HEK293 (cell line): Measurements from ENCODE around the gene COPZ1.

Experiments used
- CTCF ChIA-PET: fragments of 350-600 bp; formaldehyde crosslinking; extraction: SDS; loops from one replicate; lab custom pipeline; 2021; ENCODE audit warnings: antibody characterized with exemption; lab: Yijun Ruan, JAX
- POLR2A ChIA-PET: fragments of 300-600 bp; formaldehyde crosslinking; extraction: SDS; loops from one replicate; lab custom pipeline; 2020; ENCODE audit warnings: antibody characterized with exemption, inconsistent platforms; lab: Yijun Ruan, JAX
- H3K27ac ChIP-seq: fragments of 200-500 bp; sonication (Bioruptor generic); 2 replicates; pipeline ENCODE4 v1.5.1; 2014; ENCODE audit warnings: low read depth, low read length, control low read depth, inconsistent platforms; ENCODE audit errors: extremely low read depth
- H3K36me3 ChIP-seq, 2 experiments: fragments of 200-500 bp in 1 of 2; sonication (Bioruptor generic) in 1 of 2; 1 replicate in 1 of 2; 2 replicates in 1 of 2; pipeline ENCODE4 v1.5.1; 2014 to 2017; ENCODE audit warnings: inconsistent platforms in 2 of 2, low read length in 2 of 2; ENCODE audit not compliant: control insufficient read depth in 2 of 2, insufficient read depth in 1 of 2
- H3K4me1 ChIP-seq: fragments of 200-500 bp; sonication (Bioruptor generic); 2 replicates; pipeline ENCODE4 v1.5.1; 2014; ENCODE audit warnings: mild to moderate bottlenecking, low read length, inconsistent platforms; ENCODE audit not compliant: control insufficient read depth, insufficient read depth
- H3K4me3 ChIP-seq: 2 replicates; pipeline ENCODE4 v1.5.1; 2011; ENCODE audit warnings: low read depth, mild to moderate bottlenecking, control low read depth, low read length, moderate library complexity
- H3K9me3 ChIP-seq: fragments of 200-500 bp; sonication (Bioruptor generic); 2 replicates; pipeline ENCODE4 v1.5.1; 2014; ENCODE audit warnings: low read depth, low read length, inconsistent platforms; ENCODE audit not compliant: control insufficient read depth, insufficient read depth
- BCL11A ChIP-seq: fragments of 450-650 bp; formaldehyde crosslinking; IDR thresholded peaks from 2 replicates; pipeline ENCODE4 v1.5.1; 2016; ENCODE audit warnings: low read depth, missing biosample characterization, missing genetic modification characterization
- GLI2 ChIP-seq: fragments of 450-650 bp; formaldehyde crosslinking; IDR thresholded peaks from 2 replicates; pipeline ENCODE4; 2017; ENCODE audit warnings: missing biosample characterization, missing genetic modification characterization, low read depth, borderline replicate concordance
- HOXA7 ChIP-seq: sonication (generic); formaldehyde crosslinking; IDR thresholded peaks from 2 replicates; pipeline ENCODE4 v1.8.1; 2022; ENCODE audit warnings: missing genetic modification reagents, borderline replicate concordance
- KLF1 ChIP-seq: fragments of 450-650 bp; formaldehyde crosslinking; IDR thresholded peaks from 2 replicates; pipeline ENCODE4 v1.5.1; 2016; ENCODE audit warnings: missing biosample characterization, missing genetic modification characterization
- KLF9 ChIP-seq: fragments of 450-650 bp; formaldehyde crosslinking; IDR thresholded peaks from 2 replicates; pipeline ENCODE4 v1.5.1; 2016; ENCODE audit warnings: missing biosample characterization, missing genetic modification characterization, low read depth
- ZNF2 ChIP-seq: fragments of 450-650 bp; formaldehyde crosslinking; IDR thresholded peaks from 2 replicates; pipeline ENCODE4 v1.5.1; 2016; ENCODE audit warnings: missing biosample characterization, missing genetic modification characterization
- ZNF248 ChIP-seq: fragments of 450-650 bp; formaldehyde crosslinking; IDR thresholded peaks from 2 replicates; pipeline ENCODE4 v1.5.1; 2017; ENCODE audit warnings: missing biosample characterization, missing genetic modification characterization
- ZNF391 ChIP-seq: fragments of 450-650 bp; formaldehyde crosslinking; IDR thresholded peaks from 2 replicates; pipeline ENCODE4 v1.5.1; 2016; ENCODE audit warnings: low read depth, missing biosample characterization, missing genetic modification characterization, borderline replicate concordance
- ZNF48 ChIP-seq: fragments of 450-650 bp; formaldehyde crosslinking; IDR thresholded peaks from 2 replicates; pipeline ENCODE4 v1.5.1; 2016; ENCODE audit warnings: missing biosample characterization, missing genetic modification characterization
- ZNF501 ChIP-seq: fragments of 450-650 bp; formaldehyde crosslinking; IDR thresholded peaks from 2 replicates; pipeline ENCODE4 v1.5.1; 2016; ENCODE audit warnings: missing biosample characterization, missing genetic modification characterization
- ZNF510 ChIP-seq: fragments of 450-650 bp; formaldehyde crosslinking; IDR thresholded peaks from 2 replicates; pipeline ENCODE4 v1.5.1; 2018; ENCODE audit warnings: mild to moderate bottlenecking, missing genetic modification characterization, missing biosample characterization; ENCODE audit not compliant: insufficient replicate concordance
- ZNF548 ChIP-seq: fragments of 450-650 bp; formaldehyde crosslinking; IDR thresholded peaks from 2 replicates; pipeline ENCODE4 v1.5.1; 2016; ENCODE audit warnings: missing biosample characterization, missing genetic modification characterization
- ZNF560 ChIP-seq: fragments of 450-650 bp; formaldehyde crosslinking; IDR thresholded peaks from 2 replicates; pipeline ENCODE4 v1.5.1; 2017; ENCODE audit warnings: missing biosample characterization, missing genetic modification characterization, borderline replicate concordance
- ZNF610 ChIP-seq: fragments of 450-650 bp; formaldehyde crosslinking; IDR thresholded peaks from 2 replicates; pipeline ENCODE4 v1.5.1; 2016; ENCODE audit warnings: missing biosample characterization, missing genetic modification characterization, borderline replicate concordance
- ZNF658 ChIP-seq: fragments of 450-650 bp; formaldehyde crosslinking; IDR thresholded peaks from 2 replicates; pipeline ENCODE4; 2016; ENCODE audit warnings: missing biosample characterization, missing genetic modification characterization
- ZSCAN16 ChIP-seq: fragments of 450-650 bp; formaldehyde crosslinking; IDR thresholded peaks from 2 replicates; pipeline ENCODE4 v1.5.1; 2016; ENCODE audit warnings: missing biosample characterization, missing genetic modification characterization
- TF ChIP-seq, protein P1 (sequence below): fragments of 450-650 bp; formaldehyde crosslinking; IDR thresholded peaks from 2 replicates; pipeline ENCODE4 v1.5.1; 2017; ENCODE audit warnings: missing biosample characterization, missing genetic modification characterization

The COPZ1 gene

GRCh38 chr12:54296393-54297099, 28.4 kb upstream of the COPZ1 start:
- H3K4me1 ChIP-seq, result peaks cover 3% of the 10 kb centered on the region; the same call in 1 of the 2 replicates
- TF ChIP-seq KLF9 (tag by site-specific recombination), result no peak
- TF ChIP-seq ZNF2 (tag by site-specific recombination), result no peak
- no peak for TF ChIP-seq ZNF548 (tag by site-specific recombination)
- no peak for TF ChIP-seq ZNF560 (tag by site-specific recombination)
- no peak for TF ChIP-seq ZNF391
- TF ChIP-seq ZNF658 (tag by site-specific recombination), result no peak
- TF ChIP-seq ZNF48, result no peak
- no peak for TF ChIP-seq ZNF610 (tag by site-specific recombination)
- no peak overlapping the region for H3K4me3 ChIP-seq
- ChIA-PET POLR2A (interaction anchor here (0.6 to 2.5 kb wide), 3 partner anchors 16 to 28 kb away, joined by 3 to 9 read pairs (median 8); partner anchors contain the start of genes CBX5, COPZ1 and HNRNPA1), CTCF (interaction anchor here (0.7 to 5.6 kb wide), 6 partner anchors 10 to 83 kb away, joined by 4 to 21 read pairs (median 4); no protein-coding TSS in a partner anchor)
- no peak overlapping the region for H3K27ac ChIP-seq
- H3K36me3 ChIP-seq, result no peaks in the 10 kb centered on the region
- H3K9me3 ChIP-seq, result no peaks in the 10 kb centered on the region

GRCh38 chr12:54298904-54299303, 26.0 kb upstream of the COPZ1 start:
- Histone ChIP-seq H3K27ac (no peak overlapping the region), H3K36me3 (no peaks in the 10 kb centered on the region), H3K4me3 (no peak overlapping the region), H3K4me1 (peaks cover 3% of the 10 kb centered on the region; the same call in 1 of the 2 replicates), H3K9me3 (no peaks in the 10 kb centered on the region)
- ChIA-PET POLR2A (interaction anchor here (1.2 to 2.5 kb wide), 4 partner anchors 8 to 60 kb away, joined by 3 to 9 read pairs (median 6); partner anchors contain the start of genes CBX5, COPZ1 and HNRNPA1), CTCF (interaction anchor here (0.6 to 4.1 kb wide), 14 partner anchors 12 to 411 kb away, joined by 3 to 31 read pairs (median 6); partner anchors contain the start of gene COPZ1)
- TF ChIP-seq GLI2 (tag by site-specific recombination), result no peak

DNA sequence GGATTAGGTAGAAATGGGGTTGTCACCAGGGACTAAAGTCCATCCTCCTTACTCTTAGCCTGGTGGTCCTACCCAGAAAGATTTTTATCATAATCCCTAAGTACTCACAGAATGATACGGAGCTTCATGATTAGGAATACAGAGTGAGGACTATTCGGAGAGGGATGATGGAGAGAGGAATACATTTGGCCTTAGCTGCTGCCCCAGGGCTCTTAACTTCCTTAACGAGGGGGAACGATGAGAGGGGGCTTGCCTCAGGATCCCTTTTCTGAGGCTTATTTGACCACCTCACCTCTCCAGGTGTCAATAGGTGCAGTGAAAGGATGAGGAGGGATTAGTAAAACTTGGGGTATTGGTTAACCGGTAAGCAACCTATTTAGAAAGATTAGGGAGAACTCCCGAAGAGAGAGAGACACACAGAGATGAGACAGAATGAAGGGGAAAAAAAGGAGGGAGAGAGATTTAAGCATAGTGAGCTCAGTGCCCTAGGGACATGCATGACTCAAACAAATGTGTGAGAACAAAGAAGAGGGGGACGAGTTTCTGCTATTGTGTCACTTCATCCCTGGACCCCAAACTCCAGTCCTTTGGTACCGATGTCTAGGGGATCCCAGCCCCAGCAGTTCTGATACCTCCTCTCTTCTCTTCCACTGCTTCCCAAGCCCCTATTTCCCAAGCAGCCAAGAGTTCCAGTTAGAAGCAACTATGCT, 25.3 kb upstream of the COPZ1 start:
- Histone ChIP-seq H3K4me1 (peaks cover 6% of the 10 kb centered on the region), H3K27ac (no peak overlapping the region), H3K9me3 (no peaks in the 10 kb centered on the region), H3K4me3 (no peak overlapping the region), H3K36me3 (no peaks in the 10 kb centered on the region)
- no peak for TF ChIP-seq ZNF501 (tag by site-specific recombination)
- no peak for TF ChIP-seq ZNF248
- no peak for TF ChIP-seq KLF1 (tag by site-specific recombination)
- TF ChIP-seq, protein P1, sequence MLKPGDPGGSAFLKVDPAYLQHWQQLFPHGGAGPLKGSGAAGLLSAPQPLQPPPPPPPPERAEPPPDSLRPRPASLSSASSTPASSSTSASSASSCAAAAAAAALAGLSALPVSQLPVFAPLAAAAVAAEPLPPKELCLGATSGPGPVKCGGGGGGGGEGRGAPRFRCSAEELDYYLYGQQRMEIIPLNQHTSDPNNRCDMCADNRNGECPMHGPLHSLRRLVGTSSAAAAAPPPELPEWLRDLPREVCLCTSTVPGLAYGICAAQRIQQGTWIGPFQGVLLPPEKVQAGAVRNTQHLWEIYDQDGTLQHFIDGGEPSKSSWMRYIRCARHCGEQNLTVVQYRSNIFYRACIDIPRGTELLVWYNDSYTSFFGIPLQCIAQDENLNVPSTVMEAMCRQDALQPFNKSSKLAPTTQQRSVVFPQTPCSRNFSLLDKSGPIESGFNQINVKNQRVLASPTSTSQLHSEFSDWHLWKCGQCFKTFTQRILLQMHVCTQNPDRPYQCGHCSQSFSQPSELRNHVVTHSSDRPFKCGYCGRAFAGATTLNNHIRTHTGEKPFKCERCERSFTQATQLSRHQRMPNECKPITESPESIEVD (tag by site-specific recombination), result no peak
- no peak for TF ChIP-seq ZNF510
- no peak for TF ChIP-seq HOXA7 (CRISPR knock-in tag)
- TF ChIP-seq ZSCAN16 (tag by site-specific recombination), result no peak
- TF ChIP-seq BCL11A (tag by site-specific recombination), result no peak
- CTCF ChIA-PET, result interaction anchor here (0.5 to 4.1 kb wide), 17 partner anchors 12 to 1848 kb away, joined by 3 to 31 read pairs (median 5); partner anchors contain the start of gene COPZ1
- POLR2A ChIA-PET, result interaction anchor here (1.2 to 3.0 kb wide), 7 partner anchors 9 to 59 kb away, joined by 3 to 25 read pairs (median 8); partner anchors contain the start of genes CBX5, COPZ1 and HNRNPA1
